K562 (cell line): ENCODE data around the gene GUF1. TPM values are rescaled to one million over a fixed set of nuclear protein-coding genes. Genes with fewer than 3 reads are reported as not detected.
A peak's percentile ranks its signal among the peaks of the same experiment; 100 is the strongest.

Source experiments
- CBFA2T2 ChIP-seq: fragments of 450-650 bp; conservative IDR thresholded peaks from 2 replicates; pipeline ENCODE4 v1.6.1; 2017; ENCODE audit warnings: mild to moderate bottlenecking
- ETV5 ChIP-seq: sonication (generic); formaldehyde crosslinking; IDR thresholded peaks from 2 replicates; pipeline ENCODE4 v1.4.0; 2020; ENCODE audit warnings: low read depth, mild to moderate bottlenecking, missing genetic modification reagents
- HDAC2 ChIP-seq: fragments of 450-650 bp; IDR thresholded peaks from 2 replicates; pipeline ENCODE4 v1.6.1; 2016; ENCODE audit warnings: mild to moderate bottlenecking
- HMGN3 ChIP-seq: IDR thresholded peaks from 2 replicates; pipeline ENCODE4 v1.6.1; 2011; ENCODE audit warnings: borderline replicate concordance, low read depth, mild to moderate bottlenecking, mixed read lengths, low read length; ENCODE audit not compliant: insufficient read length; ENCODE audit errors: extremely low read depth
- HNRNPLL ChIP-seq: fragments of 200-400 bp; formaldehyde crosslinking; IDR thresholded peaks from 2 replicates; pipeline ENCODE4 v1.6.1; 2017; ENCODE audit warnings: low read length, low read depth, mild to moderate bottlenecking; ENCODE audit not compliant: poor library complexity, severe bottlenecking
- MXI1 ChIP-seq: IDR thresholded peaks from 2 replicates; pipeline ENCODE4 v1.6.1; 2011; ENCODE audit warnings: low read depth, mild to moderate bottlenecking, improper control_type of control experiment, low read length
- POLR2G ChIP-seq: fragments of 200-400 bp; formaldehyde crosslinking; IDR thresholded peaks from 2 replicates; pipeline ENCODE4 v1.6.1; 2017; ENCODE audit warnings: low read depth, mild to moderate bottlenecking, antibody characterized with exemption, low read length, moderate library complexity
- RAD51 ChIP-seq: fragments of 450-650 bp; IDR thresholded peaks from 2 replicates; pipeline ENCODE4 v1.7.1; 2016; ENCODE audit warnings: low read depth, mild to moderate bottlenecking, borderline replicate concordance
- RBM25 ChIP-seq: fragments of 200-400 bp; formaldehyde crosslinking; IDR thresholded peaks from 2 replicates; pipeline ENCODE4 v1.6.1; 2018; ENCODE audit warnings: low read length, low read depth, moderate library complexity; ENCODE audit not compliant: severe bottlenecking
- TAF9B ChIP-seq: fragments of 450-650 bp; IDR thresholded peaks from 2 replicates; pipeline ENCODE4 v1.6.1; 2018; ENCODE audit warnings: mild to moderate bottlenecking; ENCODE audit not compliant: partially characterized antibody
- ZNF431 ChIP-seq: sonication (generic); formaldehyde crosslinking; IDR thresholded peaks from 2 replicates; pipeline ENCODE4 v1.8.0; 2022; ENCODE audit warnings: mild to moderate bottlenecking, missing genetic modification reagents
- ZNF507 ChIP-seq: conservative IDR thresholded peaks from 2 replicates; pipeline ENCODE4 v1.6.1; 2017; ENCODE audit warnings: missing genetic modification characterization, missing compliant biosample characterization
- ZSCAN29 ChIP-seq: fragments of 450-650 bp; IDR thresholded peaks from 2 replicates; pipeline ENCODE4 v1.6.1; 2017
- polyA plus RNA-seq, 8 experiments: library from polyadenylated mRNA; depleted of rRNA in 4 of 8; stranded (reverse) in 5 of 8; unstranded in 3 of 8; fragments of >200 nt; fragmentation: Nextera tagmentation in 2 of 8; fragmentation: Illumina TruSeq in 1 of 8; extraction: Ambion mirVana in 2 of 8; extraction: Trizol in 1 of 8; gene quantifications; 2 replicates each; pipeline versions ENCODE4 v1.2.1 to v1.2.3, GENCODE V29; 2011 to 2014; ENCODE audit warnings: inconsistent platforms in 1 of 8, missing spikeins in 1 of 8
- total RNA-seq, 7 experiments: library from RNA; depleted of rRNA in 6 of 7; stranded (reverse); fragments of >200 nt in 6 of 7; fragmentation: Illumina TruSeq in 2 of 7; extraction: Trizol in 2 of 7; gene quantifications; 2 replicates each; pipeline versions ENCODE4 v1.2.1 to v1.2.3, GENCODE V29; 2011 to 2021; ENCODE audit warnings: low replicate concordance in 1 of 7
- TF ChIP-seq, protein P1 (sequence below): fragments of 250-450 bp; sonication (Bioruptor Pico); IDR thresholded peaks from 2 replicates; pipeline ENCODE4 v1.4.0; 2020; ENCODE audit warnings: borderline replicate concordance
- TF ChIP-seq, protein P2 (sequence below): fragments of 250-450 bp; sonication (Bioruptor Pico); IDR thresholded peaks from 2 replicates; pipeline ENCODE4 v1.8.0; 2022; ENCODE audit warnings: moderate library complexity, mild to moderate bottlenecking, inconsistent platforms
- TF ChIP-seq, protein P3 (sequence below), 3 experiments: IDR thresholded peaks in 2 of 3; conservative IDR thresholded peaks in 1 of 3; 2 replicates each; pipeline ENCODE4 v1.5.1; 2011 to 2012; ENCODE audit warnings: low read length in 3 of 3, mild to moderate bottlenecking in 3 of 3, control low read depth in 2 of 3, improper control_type of control experiment in 1 of 3, inconsistent platforms in 1 of 3, low read depth in 1 of 3, mixed read lengths in 1 of 3, moderate library complexity in 1 of 3; ENCODE audit not compliant: insufficient read depth in 2 of 3
- TF ChIP-seq, protein P4 (sequence below): sonication (generic); formaldehyde crosslinking; IDR thresholded peaks from 2 replicates; pipeline ENCODE4 v1.8.0; 2022; ENCODE audit warnings: missing genetic modification reagents, mild to moderate bottlenecking, moderate library complexity, borderline replicate concordance
- TF ChIP-seq, protein P5 (sequence below): sonication (generic); formaldehyde crosslinking; IDR thresholded peaks from 2 replicates; pipeline ENCODE4 v1.8.1; 2023; ENCODE audit warnings: mild to moderate bottlenecking, missing genetic modification reagents

Gene GUF1
- total and polyA plus RNA-seq, 9 of the 15 experiments (the other 6 are each of a cell fraction or from before 2014, with no cell fraction given), result 8.1 to 47.5 (median 25.0) TPM

DNA sequence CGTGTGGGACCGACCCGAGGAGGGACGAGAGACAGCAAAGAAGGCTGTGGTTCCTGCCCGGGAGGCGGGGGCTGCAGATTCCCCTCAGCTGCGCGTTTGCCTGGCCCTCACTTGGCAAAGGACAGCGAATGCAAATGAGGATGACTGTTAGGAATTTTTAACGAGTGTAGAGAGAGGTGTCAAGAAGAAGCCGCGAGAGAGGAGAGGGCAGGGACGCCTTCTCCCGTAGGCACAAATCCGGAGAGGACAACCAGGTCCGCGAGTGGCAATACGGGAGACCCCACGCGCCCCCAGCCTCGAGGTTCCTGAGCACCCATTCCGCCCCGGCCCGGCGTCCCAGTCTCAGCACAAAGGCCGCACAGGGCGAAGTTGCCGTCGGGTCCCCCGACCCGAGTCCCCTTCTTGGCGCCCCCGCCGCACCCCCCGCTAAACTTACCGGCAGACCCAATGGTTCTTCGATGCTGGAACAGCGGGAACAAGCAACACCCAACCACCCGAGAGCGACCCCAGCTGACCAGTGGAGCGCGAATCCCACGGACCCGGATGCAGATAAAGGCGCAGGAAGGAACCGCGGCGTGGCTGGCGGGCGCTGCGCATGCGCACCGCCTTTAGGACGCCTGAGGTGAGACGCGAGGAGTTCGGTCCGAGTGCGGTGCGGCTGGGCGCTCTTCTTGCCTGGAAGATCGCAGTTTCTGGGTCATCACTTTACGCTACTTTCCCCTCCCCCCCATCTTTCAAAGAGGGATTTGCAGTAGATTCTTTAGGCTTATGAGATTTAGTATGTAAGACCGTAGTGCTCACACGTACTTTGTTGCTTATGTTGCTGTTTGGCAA, 48.0 kb downstream of the GUF1 start, which contains the start of gene GNPDA2 (continued):
- TF ChIP-seq, protein P1, sequence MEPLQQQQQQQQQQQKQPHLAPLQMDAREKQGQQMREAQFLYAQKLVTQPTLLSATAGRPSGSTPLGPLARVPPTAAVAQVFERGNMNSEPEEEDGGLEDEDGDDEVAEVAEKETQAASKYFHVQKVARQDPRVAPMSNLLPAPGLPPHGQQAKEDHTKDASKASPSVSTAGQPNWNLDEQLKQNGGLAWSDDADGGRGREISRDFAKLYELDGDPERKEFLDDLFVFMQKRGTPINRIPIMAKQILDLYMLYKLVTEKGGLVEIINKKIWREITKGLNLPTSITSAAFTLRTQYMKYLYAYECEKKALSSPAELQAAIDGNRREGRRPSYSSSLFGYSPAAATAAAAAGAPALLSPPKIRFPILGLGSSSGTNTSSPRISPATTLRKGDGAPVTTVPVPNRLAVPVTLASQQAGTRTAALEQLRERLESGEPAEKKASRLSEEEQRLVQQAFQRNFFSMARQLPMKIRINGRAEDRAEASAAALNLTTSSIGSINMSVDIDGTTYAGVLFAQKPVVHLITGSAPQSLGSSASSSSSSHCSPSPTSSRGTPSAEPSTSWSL (CRISPR knock-in tag), result no peak
- TF ChIP-seq RAD51 (peak; percentile 42; the same call in 1 of the 2 replicates), ZSCAN29 (0 out of 2 replicates have a peak, but pooled peaks have one; percentile 35), HDAC2 (no peak), RBM25 (no peak), ZNF507 (tag) (no peak), HMGN3 (peak; percentile 47), ETV5 (0 out of 2 replicates have a peak, but pooled peaks have one; percentile 32), CBFA2T2 (no peak), TAF9B (peak; percentile 67), POLR2G (peak; percentile 94), HNRNPLL (peak; percentile 87), MXI1 (no peak; the same call in 1 of the 2 replicates), ZNF431 (CRISPR knock-in tag) (no peak)
- TF ChIP-seq, protein P2, sequence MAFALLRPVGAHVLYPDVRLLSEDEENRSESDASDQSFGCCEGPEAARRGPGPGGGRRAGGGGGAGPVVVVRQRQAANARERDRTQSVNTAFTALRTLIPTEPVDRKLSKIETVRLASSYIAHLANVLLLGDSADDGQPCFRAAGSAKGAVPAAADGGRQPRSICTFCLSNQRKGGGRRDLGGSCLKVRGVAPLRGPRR, result no peak
- TF ChIP-seq, protein P3, sequence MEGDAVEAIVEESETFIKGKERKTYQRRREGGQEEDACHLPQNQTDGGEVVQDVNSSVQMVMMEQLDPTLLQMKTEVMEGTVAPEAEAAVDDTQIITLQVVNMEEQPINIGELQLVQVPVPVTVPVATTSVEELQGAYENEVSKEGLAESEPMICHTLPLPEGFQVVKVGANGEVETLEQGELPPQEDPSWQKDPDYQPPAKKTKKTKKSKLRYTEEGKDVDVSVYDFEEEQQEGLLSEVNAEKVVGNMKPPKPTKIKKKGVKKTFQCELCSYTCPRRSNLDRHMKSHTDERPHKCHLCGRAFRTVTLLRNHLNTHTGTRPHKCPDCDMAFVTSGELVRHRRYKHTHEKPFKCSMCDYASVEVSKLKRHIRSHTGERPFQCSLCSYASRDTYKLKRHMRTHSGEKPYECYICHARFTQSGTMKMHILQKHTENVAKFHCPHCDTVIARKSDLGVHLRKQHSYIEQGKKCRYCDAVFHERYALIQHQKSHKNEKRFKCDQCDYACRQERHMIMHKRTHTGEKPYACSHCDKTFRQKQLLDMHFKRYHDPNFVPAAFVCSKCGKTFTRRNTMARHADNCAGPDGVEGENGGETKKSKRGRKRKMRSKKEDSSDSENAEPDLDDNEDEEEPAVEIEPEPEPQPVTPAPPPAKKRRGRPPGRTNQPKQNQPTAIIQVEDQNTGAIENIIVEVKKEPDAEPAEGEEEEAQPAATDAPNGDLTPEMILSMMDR (IDR thresholded peaks at IDR 0.05 in 2 of 3, conservative IDR thresholded peaks at IDR 0.05 in 1 of 3; ENCODE audit: insufficient read depth in 2 of 3, low read depth in 1 of 3, low read length in 3 of 3), result peak; percentile 6 to 45 (median 30); a peak in 2 of 6 replicates
- TF ChIP-seq, protein P4, sequence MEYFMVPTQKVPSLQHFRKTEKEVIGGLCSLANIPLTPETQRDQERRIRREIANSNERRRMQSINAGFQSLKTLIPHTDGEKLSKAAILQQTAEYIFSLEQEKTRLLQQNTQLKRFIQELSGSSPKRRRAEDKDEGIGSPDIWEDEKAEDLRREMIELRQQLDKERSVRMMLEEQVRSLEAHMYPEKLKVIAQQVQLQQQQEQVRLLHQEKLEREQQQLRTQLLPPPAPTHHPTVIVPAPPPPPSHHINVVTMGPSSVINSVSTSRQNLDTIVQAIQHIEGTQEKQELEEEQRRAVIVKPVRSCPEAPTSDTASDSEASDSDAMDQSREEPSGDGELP, result peak; percentile 96
- TF ChIP-seq, protein P5, sequence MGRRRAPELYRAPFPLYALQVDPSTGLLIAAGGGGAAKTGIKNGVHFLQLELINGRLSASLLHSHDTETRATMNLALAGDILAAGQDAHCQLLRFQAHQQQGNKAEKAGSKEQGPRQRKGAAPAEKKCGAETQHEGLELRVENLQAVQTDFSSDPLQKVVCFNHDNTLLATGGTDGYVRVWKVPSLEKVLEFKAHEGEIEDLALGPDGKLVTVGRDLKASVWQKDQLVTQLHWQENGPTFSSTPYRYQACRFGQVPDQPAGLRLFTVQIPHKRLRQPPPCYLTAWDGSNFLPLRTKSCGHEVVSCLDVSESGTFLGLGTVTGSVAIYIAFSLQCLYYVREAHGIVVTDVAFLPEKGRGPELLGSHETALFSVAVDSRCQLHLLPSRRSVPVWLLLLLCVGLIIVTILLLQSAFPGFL (CRISPR knock-in tag), result no peak
